ENCODE data around the gene NRBP1. TPM values are rescaled to one million over a fixed set of nuclear protein-coding genes. Genes with fewer than 3 reads are reported as not detected.
"Not testable (repeated sequence)": the region's sequence is repeated elsewhere in the genome, so short reads cannot be mapped to it uniquely, and the experiment has no call there.

The NRBP1 gene
- total RNA-seq, 4 donors from 2014 or later = 66.6 to 89.6 (median 81.5) TPM

DNA sequence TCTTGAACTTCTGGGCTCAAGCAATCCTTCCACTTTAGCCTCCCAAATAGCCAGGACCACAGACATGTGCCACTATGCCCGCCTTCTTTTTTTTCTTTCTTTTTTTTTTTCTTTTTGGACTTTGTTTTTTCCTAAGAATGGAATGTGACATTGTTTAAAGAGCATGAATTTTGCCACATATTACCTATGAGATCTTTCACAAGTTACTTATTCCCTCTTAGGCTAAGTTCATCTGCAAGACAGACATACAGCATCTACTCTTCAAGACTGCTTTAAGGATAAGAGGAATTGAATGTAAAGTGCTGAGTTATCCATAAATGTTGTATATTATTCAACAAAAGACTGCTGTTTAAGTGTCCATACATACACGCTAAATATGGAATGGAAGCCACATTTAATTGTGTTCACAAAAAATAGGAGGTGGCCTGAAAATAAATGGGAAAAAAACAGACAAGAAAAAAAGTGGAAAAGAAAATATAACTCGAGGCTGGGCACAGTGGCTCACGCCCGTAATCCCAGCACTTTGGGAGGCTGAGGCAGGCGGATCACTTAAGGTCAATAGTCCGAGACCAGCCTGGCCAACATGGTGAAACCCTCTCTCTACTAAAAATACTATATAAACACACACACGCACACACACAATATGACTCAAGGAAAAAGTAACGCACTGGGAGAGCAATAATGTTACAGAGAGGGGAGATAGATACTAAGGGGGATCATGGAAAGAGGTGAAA, 15.8 kb upstream of the NRBP1 start:
- Histone ChIP-seq H3K9me3 (no peaks in the 10 kb centered on the region), H3K36me3 (peaks cover 0 to 2% (median 0%) of the 10 kb centered on the region in 3 donors), H3K27me3 (no peaks in the 10 kb centered on the region), H3K4me3 (no peak overlapping the region), H3K4me1 (peaks cover 8 to 23% (median 12%) of the 10 kb centered on the region in 3 donors), H3K27ac (no peak overlapping the region)
- 78 to 86% methylated on average over 9 of the region's 9 CpGs for WGBS, 2 donors
- DNase-seq = no peak
- intact Hi-C loops (cut with DNase I) = no loop called here
- TF ChIP-seq, protein P1, sequence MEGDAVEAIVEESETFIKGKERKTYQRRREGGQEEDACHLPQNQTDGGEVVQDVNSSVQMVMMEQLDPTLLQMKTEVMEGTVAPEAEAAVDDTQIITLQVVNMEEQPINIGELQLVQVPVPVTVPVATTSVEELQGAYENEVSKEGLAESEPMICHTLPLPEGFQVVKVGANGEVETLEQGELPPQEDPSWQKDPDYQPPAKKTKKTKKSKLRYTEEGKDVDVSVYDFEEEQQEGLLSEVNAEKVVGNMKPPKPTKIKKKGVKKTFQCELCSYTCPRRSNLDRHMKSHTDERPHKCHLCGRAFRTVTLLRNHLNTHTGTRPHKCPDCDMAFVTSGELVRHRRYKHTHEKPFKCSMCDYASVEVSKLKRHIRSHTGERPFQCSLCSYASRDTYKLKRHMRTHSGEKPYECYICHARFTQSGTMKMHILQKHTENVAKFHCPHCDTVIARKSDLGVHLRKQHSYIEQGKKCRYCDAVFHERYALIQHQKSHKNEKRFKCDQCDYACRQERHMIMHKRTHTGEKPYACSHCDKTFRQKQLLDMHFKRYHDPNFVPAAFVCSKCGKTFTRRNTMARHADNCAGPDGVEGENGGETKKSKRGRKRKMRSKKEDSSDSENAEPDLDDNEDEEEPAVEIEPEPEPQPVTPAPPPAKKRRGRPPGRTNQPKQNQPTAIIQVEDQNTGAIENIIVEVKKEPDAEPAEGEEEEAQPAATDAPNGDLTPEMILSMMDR (IDR thresholded peaks at IDR 0.05) = no peak
- TF ChIP-seq POLR2A (IDR thresholded peaks at IDR 0.05) = no peak

DNA sequence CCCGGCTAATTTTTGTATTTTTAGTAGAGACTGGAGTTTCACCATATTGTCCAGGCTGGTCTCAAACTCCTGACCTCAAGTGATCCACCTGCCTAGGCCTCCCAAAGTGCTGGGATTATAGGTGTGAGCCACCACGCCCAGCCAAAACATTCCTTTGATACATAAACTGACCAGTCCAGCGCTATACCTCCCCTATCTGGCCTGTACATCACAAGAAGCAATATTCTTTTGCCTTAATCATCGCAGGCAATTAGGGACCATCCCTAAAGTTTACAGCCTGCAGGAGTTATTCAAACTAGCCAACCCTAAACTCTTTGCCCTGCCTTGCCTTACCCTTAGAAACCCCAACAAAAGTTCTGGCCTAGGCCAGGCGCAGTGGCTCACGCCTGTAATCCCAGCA, 12.3 kb upstream of the NRBP1 start:
- Histone ChIP-seq H3K9me3 (no peaks in the 10 kb centered on the region), H3K27me3 (no peaks in the 10 kb centered on the region), H3K4me3 (no peak overlapping the region), H3K36me3 (no peaks in the 10 kb centered on the region), H3K27ac (no peak overlapping the region), H3K4me1 (no peaks in the 10 kb centered on the region)
- WGBS, 2 donors = 88 to 100% methylated on average over 3 of the region's 6 CpGs
- no peak for DNase-seq
- TF ChIP-seq, protein P1 (IDR thresholded peaks at IDR 0.05) = no peak
- no peak for TF ChIP-seq POLR2A (IDR thresholded peaks at IDR 0.05)
- intact Hi-C loops (cut with DNase I) = no loop called here

DNA sequence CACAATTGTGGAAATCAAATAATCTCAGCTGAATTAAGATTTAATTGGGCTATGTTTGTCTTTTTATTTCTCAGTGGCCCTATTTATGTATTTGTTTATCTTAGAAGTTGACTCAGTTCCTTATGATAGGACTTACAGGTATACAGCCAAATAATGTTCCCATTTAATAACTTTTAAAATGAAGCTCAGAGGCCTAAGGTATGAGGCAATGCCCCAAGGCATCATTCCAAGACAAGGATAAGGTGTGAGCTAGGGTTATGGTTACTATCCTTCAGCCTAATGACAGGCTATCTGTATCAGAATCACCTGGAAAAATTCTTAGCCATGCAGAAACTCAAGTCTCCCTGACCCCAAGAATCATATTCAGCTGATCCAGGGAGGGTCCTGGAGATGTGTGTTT, 7.4 kb upstream of the NRBP1 start:
- intact Hi-C loops (cut with DNase I) = no loop called here
- Histone ChIP-seq H3K27me3 (no peaks in the 10 kb centered on the region), H3K4me1 (no peaks in the 10 kb centered on the region), H3K36me3 (no peaks in the 10 kb centered on the region), H3K9me3 (no peaks in the 10 kb centered on the region), H3K4me3 (no peak overlapping the region), H3K27ac (no peak overlapping the region)
- DNase-seq = no peak
- TF ChIP-seq, protein P1 (IDR thresholded peaks at IDR 0.05) = no peak
- TF ChIP-seq POLR2A (IDR thresholded peaks at IDR 0.05) = no peak

DNA sequence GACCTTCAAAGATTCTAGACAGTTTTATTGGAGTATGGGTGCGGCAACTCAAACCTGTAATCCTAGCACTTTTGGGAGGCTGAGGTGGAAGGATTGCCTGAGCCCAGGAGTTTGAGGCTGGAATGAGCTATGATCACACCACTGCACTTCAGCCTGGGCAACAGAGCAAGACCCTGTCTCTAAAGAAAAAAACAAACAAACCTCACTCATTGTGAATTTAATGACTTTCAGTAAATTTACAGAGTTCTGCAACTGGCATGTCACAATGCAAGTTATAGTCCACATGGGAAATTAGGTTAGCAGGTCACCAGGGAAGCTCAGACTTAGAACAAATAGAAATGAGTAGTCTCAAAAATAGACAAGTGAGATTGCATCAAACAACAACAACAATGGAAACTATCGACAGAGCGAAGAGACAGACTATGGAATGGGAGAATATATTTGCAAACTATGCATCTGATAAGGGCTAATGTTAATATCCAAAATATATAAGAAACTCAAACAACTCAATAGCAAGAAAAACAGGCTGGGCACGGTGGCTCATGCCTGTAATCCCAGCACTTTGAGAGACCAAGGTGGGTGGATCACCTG, 6.7 kb upstream of the NRBP1 start:
- no peak overlapping the region for H3K27ac ChIP-seq
- no peaks in the 10 kb centered on the region for H3K9me3 ChIP-seq
- H3K4me3 ChIP-seq = no peak overlapping the region
- H3K4me1 ChIP-seq = no peaks in the 10 kb centered on the region
- DNase-seq = no peak
- no peaks in the 10 kb centered on the region for H3K27me3 ChIP-seq
- WGBS, 2 donors = 78 to 88% methylated on average over 4 of the region's 4 CpGs
- no peaks in the 10 kb centered on the region for H3K36me3 ChIP-seq
- intact Hi-C loops (cut with DNase I) = no loop called here
- no peak for TF ChIP-seq POLR2A (IDR thresholded peaks at IDR 0.05)
- TF ChIP-seq, protein P1 (IDR thresholded peaks at IDR 0.05) = no peak

DNA sequence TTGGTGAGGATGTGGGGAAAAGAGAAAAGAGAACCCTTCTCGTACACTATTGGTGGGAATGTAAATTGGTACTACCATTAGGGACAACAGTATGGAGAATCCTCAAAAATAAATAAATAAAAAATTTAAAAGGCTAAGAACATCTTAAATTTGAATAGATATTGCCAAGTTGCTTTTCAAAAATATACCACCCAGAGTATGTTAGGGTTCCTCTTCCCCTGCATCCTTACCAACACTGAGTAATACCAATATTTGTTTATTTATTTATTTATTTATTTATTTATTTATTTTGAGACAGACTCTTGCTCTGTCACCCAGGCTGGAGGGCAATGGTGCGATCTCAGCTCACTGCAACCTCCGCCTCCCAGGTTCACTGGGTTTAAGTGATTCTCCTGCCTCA, 5.5 kb upstream of the NRBP1 start:
- H3K9me3 ChIP-seq = no peaks in the 10 kb centered on the region
- no peak overlapping the region for H3K27ac ChIP-seq
- intact Hi-C loops (cut with DNase I) = no loop called here
- no peak overlapping the region for H3K4me3 ChIP-seq
- DNase-seq = no peak
- H3K4me1 ChIP-seq = peaks cover 0 to 8% (median 5%) of the 10 kb centered on the region in 3 donors
- no peaks in the 10 kb centered on the region for H3K36me3 ChIP-seq
- TF ChIP-seq, protein P1 (IDR thresholded peaks at IDR 0.05) = no peak
- TF ChIP-seq POLR2A (IDR thresholded peaks at IDR 0.05) = no peak
- no peaks in the 10 kb centered on the region for H3K27me3 ChIP-seq
- 91 to 95% methylated on average over 3 of the region's 3 CpGs for WGBS, 2 donors

DNA sequence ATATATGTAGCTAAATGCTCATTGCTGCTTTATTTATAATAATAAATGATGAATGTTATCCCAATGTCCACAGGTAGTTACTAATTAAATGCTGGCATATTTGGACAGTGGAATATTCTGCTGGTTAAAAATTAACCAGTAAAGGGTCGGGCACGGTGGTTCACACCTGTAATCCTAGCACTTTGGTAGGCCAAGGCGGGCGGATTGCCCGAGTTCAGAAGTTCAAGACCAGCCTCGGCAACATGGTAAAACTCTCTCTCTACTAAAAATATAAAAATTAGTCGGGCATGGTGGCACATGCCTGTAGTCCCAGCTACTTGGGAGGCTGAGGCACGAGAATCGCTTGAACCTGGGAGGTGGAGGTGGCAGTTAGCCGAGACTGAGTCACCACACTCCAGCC, 3.4 kb upstream of the NRBP1 start:
- H3K9me3 ChIP-seq; DNase-seq; intact Hi-C loops (cut with DNase I); H3K4me3 ChIP-seq; H3K27ac ChIP-seq; H3K27me3 ChIP-seq; H3K36me3 ChIP-seq: not testable (repeated sequence)
- WGBS, 2 donors = 80 to 84% methylated on average over 10 of the region's 10 CpGs
- H3K4me1 ChIP-seq = peaks cover 9 to 17% (median 10%) of the 10 kb centered on the region in 3 donors

Data from esophagus squamous epithelium (tissue), 5 donors.